HFFc6 (cell line): ENCODE results near the gene PKD1. TPM values are rescaled to one million over a fixed set of nuclear protein-coding genes. Genes with fewer than 3 reads are reported as not detected.

Experiments used
- DNase-seq: peaks from one replicate; pipeline ENCODE4 v3.0.0-alpha.2; 2018
- H3K27ac Mint-ChIP-seq: 2 replicates; pipeline ENCODE4 v1.8.0; 2020; ENCODE audit warnings: mild to moderate bottlenecking, mixed read lengths
- H3K27me3 Mint-ChIP-seq: 2 replicates; pipeline ENCODE4 v1.8.0; 2021; ENCODE audit warnings: mild to moderate bottlenecking, moderate library complexity, mixed read lengths; ENCODE audit not compliant: insufficient read depth
- H3K36me3 Mint-ChIP-seq: 2 replicates; pipeline ENCODE4 v1.8.0; 2021; ENCODE audit warnings: low read depth, mixed read lengths
- H3K4me1 Mint-ChIP-seq: 2 replicates; pipeline ENCODE4 v1.8.0; 2020; ENCODE audit warnings: low read depth, mixed read lengths
- H3K4me3 Mint-ChIP-seq: 2 replicates; pipeline ENCODE4 v1.8.0; 2020; ENCODE audit warnings: mild to moderate bottlenecking, moderate library complexity, mixed read lengths
- H3K9me3 Mint-ChIP-seq: 2 replicates; pipeline ENCODE4 v1.8.0; 2020; ENCODE audit warnings: mild to moderate bottlenecking, mixed read lengths
- CTCF ChIP-seq: fragments of 200-600 bp; sonication (generic); IDR thresholded peaks from 2 replicates; pipeline ENCODE4 v1.5.0; 2021; ENCODE audit warnings: antibody characterized with exemption, mild to moderate bottlenecking
- total RNA-seq, 6 experiments: library from RNA; stranded (reverse); fragmentation: NEBNext Ultra II Directional; extraction: Animal tissue kit (Norgen Biotek cat#: 25700); gene quantifications; 2 replicates in 1 of 6; 3 replicates in 5 of 6; pipeline ENCODE4 v1.2.3, GENCODE V29; 2021

PKD1 gene
- total RNA-seq, 6 experiments from 2014 or later: 77.9 to 118 (median 82.5) TPM

GRCh38 chr16:2084895-2085625, 50.6 kb downstream of the PKD1 start:
- Mint-ChIP-seq H3K27ac (no peak overlapping the region), H3K27me3 (peaks cover 44% of the 10 kb centered on the region), H3K4me3 (peak overlapping the region; percentile 58; the same call in 1 of the 2 replicates), H3K36me3 (peaks cover 10% of the 10 kb centered on the region; the same call in 1 of the 2 replicates), H3K4me1 (no peaks in the 10 kb centered on the region), H3K9me3 (no peaks in the 10 kb centered on the region)
- no peak for DNase-seq
- TF ChIP-seq CTCF: no peak

- peaks cover 7% of the 10 kb centered on the region; the same call in 1 of the 2 replicates for H3K36me3 Mint-ChIP-seq
Measured at GRCh38 chr16:2083876-2084780, 51.6 kb downstream of the PKD1 start.

GRCh38 chr16:2083409-2083808, 52.3 kb downstream of the PKD1 start:
- Mint-ChIP-seq H3K27ac (no peak overlapping the region), H3K27me3 (peaks cover 38% of the 10 kb centered on the region), H3K4me3 (no peak overlapping the region), H3K36me3 (peaks cover under 1% of the 10 kb centered on the region; the same call in 1 of the 2 replicates), H3K4me1 (no peaks in the 10 kb centered on the region), H3K9me3 (no peaks in the 10 kb centered on the region)
- TF ChIP-seq CTCF: no peak
- DNase-seq: no peak

More at GRCh38 chr16:2083876-2084780, 51.6 kb downstream of the PKD1 start:
- H3K27me3 Mint-ChIP-seq: peaks cover 44% of the 10 kb centered on the region
- H3K4me3 Mint-ChIP-seq: no peak overlapping the region; the same call in 1 of the 2 replicates
- H3K4me1 Mint-ChIP-seq: no peaks in the 10 kb centered on the region
- no peak overlapping the region for H3K27ac Mint-ChIP-seq
- no peaks in the 10 kb centered on the region for H3K9me3 Mint-ChIP-seq
- TF ChIP-seq CTCF: no peak
- no peak for DNase-seq

- TF ChIP-seq CTCF: no peak
- Mint-ChIP-seq H3K4me1 (no peaks in the 10 kb centered on the region), H3K27ac (peak overlapping the region; percentile 23; the same call in 1 of the 2 replicates), H3K9me3 (no peaks in the 10 kb centered on the region), H3K4me3 (no peak overlapping the region), H3K27me3 (peaks cover 36% of the 10 kb centered on the region), H3K36me3 (no peaks in the 10 kb centered on the region; the same call in 1 of the 2 replicates)
- no peak for DNase-seq
Measured at GRCh38 chr16:2082983-2083364, 52.7 kb downstream of the PKD1 start.

- Mint-ChIP-seq H3K4me3 (peak overlapping the region; percentile 15; the same call in 1 of the 2 replicates), H3K9me3 (no peaks in the 10 kb centered on the region), H3K36me3 (no peaks in the 10 kb centered on the region; the same call in 1 of the 2 replicates), H3K27me3 (peaks cover 36% of the 10 kb centered on the region), H3K4me1 (no peaks in the 10 kb centered on the region), H3K27ac (peak overlapping the region; percentile 33; the same call in 1 of the 2 replicates)
- DNase-seq: no peak
- TF ChIP-seq CTCF: no peak
Measured at GRCh38 chr16:2082171-2082982, 53.3 kb downstream of the PKD1 start.
